PC-3 (cell line): ENCODE measurements around the gene SERPINB8. TPM values are rescaled to one million over a fixed set of nuclear protein-coding genes. Genes with fewer than 3 reads are reported as not detected.
A peak's percentile ranks its signal among the peaks of the same experiment; 100 is the strongest.

Source experiments
- ATAC-seq: fragments of 200-7000 bp; cut with Tn5 transposase; 2 replicates; pipeline ENCODE4 v1.9.1; 2020; ENCODE audit warnings: mild to moderate bottlenecking, moderate library complexity
- BruUV-seq: library from RNA; stranded (reverse); fragments of 400-500 nt; replicated peaks from 2 replicates; lab custom pipeline; 2021; lab: Mats Ljungman, UMichigan
- CTCF ChIA-PET: fragments of 300-600 bp; sonication (Branson Sonifier 250); formaldehyde crosslinking; loops from one replicate; lab custom pipeline; 2022; ENCODE audit warnings: antibody characterized with exemption; lab: Charles Lee
- POLR2A ChIA-PET: fragments of 300-600 bp; sonication (Branson Sonifier 250); formaldehyde crosslinking; loops from one replicate; lab custom pipeline; 2022; ENCODE audit warnings: antibody characterized with exemption; ENCODE audit not compliant: unreplicated experiment; lab: Charles Lee
- DNase-seq: peaks from one replicate; pipeline ENCODE4 v3.0.0-alpha.2; 2015
- H2AFZ ChIP-seq: fragments of 300-600 bp; sonication (generic); 2 replicates; pipeline ENCODE4 v1.6.0; 2016; ENCODE audit warnings: antibody characterized with exemption, low read length
- H3F3A ChIP-seq: fragments of 300-600 bp; sonication (generic); one replicate; pipeline ENCODE4 v1.6.0; 2017; ENCODE audit warnings: antibody characterized with exemption, low read length, control low read depth, mild to moderate bottlenecking; ENCODE audit not compliant: unreplicated experiment
- H3K27ac ChIP-seq: fragments of 300-600 bp; sonication (generic); 2 replicates; pipeline ENCODE4 v1.5.1; 2016; ENCODE audit warnings: mild to moderate bottlenecking, low read length
- H3K27me3 ChIP-seq: fragments of 300-600 bp; sonication (generic); 2 replicates; pipeline ENCODE4 v1.6.1; 2016; ENCODE audit warnings: low read length, mixed read lengths
- H3K36me3 ChIP-seq: fragments of 300-600 bp; sonication (generic); 2 replicates; pipeline ENCODE4 v1.6.1; 2016; ENCODE audit warnings: low read depth, mixed run types, low read length, mixed read lengths
- H3K4me1 ChIP-seq: fragments of 300-600 bp; sonication (generic); 2 replicates; pipeline ENCODE4 v1.5.1; 2016; ENCODE audit warnings: low read length; ENCODE audit not compliant: insufficient read depth
- H3K4me2 ChIP-seq: fragments of 300-600 bp; sonication (generic); 2 replicates; pipeline ENCODE4 v1.6.0; 2016; ENCODE audit warnings: low read length
- H3K4me3 ChIP-seq: fragments of 300-600 bp; sonication (generic); 2 replicates; pipeline ENCODE4 v1.5.1; 2016; ENCODE audit warnings: mild to moderate bottlenecking, low read length, mixed read lengths
- H3K79me2 ChIP-seq: fragments of 300-600 bp; sonication (generic); 2 replicates; pipeline ENCODE4 v1.6.1; 2017; ENCODE audit warnings: low read length, mixed read lengths
- H3K9ac ChIP-seq: fragments of 300-600 bp; sonication (generic); 2 replicates; pipeline ENCODE4 v1.6.0; 2016; ENCODE audit warnings: mild to moderate bottlenecking, low read length
- H3K9me2 ChIP-seq: fragments of 300-600 bp; sonication (generic); replicated peaks from 2 replicates; pipeline ENCODE4 v1.6.1; 2016; ENCODE audit warnings: mixed run types, low read length, mixed read lengths
- H3K9me3 ChIP-seq: fragments of 300-600 bp; sonication (generic); 2 replicates; pipeline ENCODE4 v1.6.1; 2016; ENCODE audit warnings: low read length, mixed read lengths
- H4K20me1 ChIP-seq: fragments of 300-600 bp; sonication (generic); 2 replicates; pipeline ENCODE4 v1.6.1; 2016; ENCODE audit warnings: low read length, mixed read lengths
- CTCF ChIP-seq: fragments of 300-600 bp; sonication (generic); conservative IDR thresholded peaks from 2 replicates; pipeline ENCODE4 v1.5.1; 2017; ENCODE audit warnings: antibody characterized with exemption, low read depth, mild to moderate bottlenecking, low read length
- EZH2 ChIP-seq: fragments of 300-600 bp; sonication (generic); IDR thresholded peaks from one replicate; pipeline ENCODE4 v1.6.1; 2017; ENCODE audit warnings: antibody characterized with exemption, mild to moderate bottlenecking, low read length; ENCODE audit not compliant: unreplicated experiment
- EZH2phosphoT487 ChIP-seq: fragments of 300-600 bp; sonication (generic); IDR thresholded peaks from 2 replicates; pipeline ENCODE4 v1.6.1; 2018; ENCODE audit warnings: mild to moderate bottlenecking, antibody characterized with exemption, low read length, borderline replicate concordance
- intact Hi-C: fragments of 100-400 bp; cut with micrococcal nuclease; formaldehyde crosslinking; loops from 2 replicates; pipeline ENCODE4 v1.9.0; 2023
- total RNA-seq: library from RNA; depleted of rRNA; stranded (reverse); fragments of >200 nt; gene quantifications from 2 replicates; pipeline ENCODE4 v1.2.3, GENCODE V29; 2014

Gene SERPINB8
- total RNA-seq, 1 experiment from 2014 or later, result 21.1 TPM

- H3K27me3 ChIP-seq, result peaks cover 37% of the 10 kb centered on the region
- no peak overlapping the region for H3K9ac ChIP-seq
- H3K79me2 ChIP-seq, result no peaks in the 10 kb centered on the region
- intact Hi-C loops, result loop anchor here (2.0 kb wide), 1 partner anchor 391 kb away; no protein-coding TSS in a partner anchor
- no peaks in the 10 kb centered on the region for H3K36me3 ChIP-seq
- no peak overlapping the region for H2AFZ ChIP-seq
- BruUV-seq, result no TSS peak
- ChIA-PET CTCF (interaction anchor here (0.6 to 1.0 kb wide), 4 partner anchors 51 to 638 kb away, joined by 3 read pairs; no protein-coding TSS in a partner anchor), POLR2A (no interaction called here)
- no peak overlapping the region for H3K4me3 ChIP-seq
- TF ChIP-seq EZH2 (no peak), CTCF (peak; percentile 70)
- H3K27ac ChIP-seq, result no peak overlapping the region
- H3F3A ChIP-seq, result no peaks in the 10 kb centered on the region
- H3K9me3 ChIP-seq, result no peaks in the 10 kb centered on the region
- H3K9me2 ChIP-seq, result no peaks in the 10 kb centered on the region
- no peaks in the 10 kb centered on the region for H4K20me1 ChIP-seq
- ATAC-seq, result peak; percentile 46; the same call in 1 of the 2 replicates
- no peak overlapping the region for H3K4me2 ChIP-seq
- H3K4me1 ChIP-seq, result no peaks in the 10 kb centered on the region
- peak; percentile 60 for DNase-seq
Measured at GRCh38 chr18:64017870-64018269, 48.0 kb downstream of the SERPINB8 start.

- Histone ChIP-seq H3K9me3 (no peaks in the 10 kb centered on the region), H4K20me1 (no peaks in the 10 kb centered on the region), H2AFZ (no peak overlapping the region), H3K79me2 (no peaks in the 10 kb centered on the region), H3K4me1 (no peaks in the 10 kb centered on the region), H3K9ac (no peak overlapping the region), H3K27me3 (peaks cover 17% of the 10 kb centered on the region; the same call in 1 of the 2 replicates), H3K9me2 (no peaks in the 10 kb centered on the region), H3K36me3 (no peaks in the 10 kb centered on the region), H3K4me2 (no peak overlapping the region), H3K27ac (no peak overlapping the region), H3F3A (no peaks in the 10 kb centered on the region), H3K4me3 (no peak overlapping the region)
- BruUV-seq, result no TSS peak
- ChIA-PET POLR2A (no interaction called here), CTCF (no interaction called here)
- intact Hi-C loops, result loop anchor here (2.0 kb wide), 1 partner anchor 389 kb away; no protein-coding TSS in a partner anchor
- DNase-seq, result no peak
- ATAC-seq, result no peak
- TF ChIP-seq EZH2, result no peak
- TF ChIP-seq CTCF, result no peak
- TF ChIP-seq EZH2phosphoT487, result no peak
Measured at GRCh38 chr18:64019922-64020756, 50.3 kb downstream of the SERPINB8 start.

- Histone ChIP-seq H2AFZ (no peak overlapping the region), H3K4me3 (no peak overlapping the region), H3F3A (no peaks in the 10 kb centered on the region), H3K27ac (no peak overlapping the region), H3K4me2 (no peak overlapping the region), H3K27me3 (peaks cover 23% of the 10 kb centered on the region), H3K9me3 (no peaks in the 10 kb centered on the region), H3K79me2 (no peaks in the 10 kb centered on the region), H3K9ac (no peak overlapping the region), H3K4me1 (no peaks in the 10 kb centered on the region), H4K20me1 (no peaks in the 10 kb centered on the region), H3K36me3 (no peaks in the 10 kb centered on the region), H3K9me2 (no peaks in the 10 kb centered on the region)
- intact Hi-C loops, result no loop called here
- DNase-seq (no peak), ATAC-seq (no peak)
- TF ChIP-seq CTCF (no peak), EZH2phosphoT487 (no peak), EZH2 (no peak)
- BruUV-seq, result no TSS peak
- CTCF ChIA-PET, result no interaction called here
- POLR2A ChIA-PET, result no interaction called here
Measured at GRCh38 chr18:64026350-64026749, 56.5 kb downstream of the SERPINB8 start.
